Lower leg skin (tissue), 3 donors: ENCODE data around the gene MYRIP.

Experiments used
- POLR2A ChIP-seq, 2 donors: fragments of 450-650 bp; IDR thresholded peaks; one replicate each; pipeline ENCODE4 v1.6.1; 2016 to 2017; ENCODE audit warnings: antibody characterized with exemption in 2 of 2, mild to moderate bottlenecking in 1 of 2, moderate library complexity in 1 of 2
- TF ChIP-seq, protein P1 (sequence below), 3 donors: fragments of 450-650 bp; IDR thresholded peaks; one replicate each; pipeline ENCODE4 v1.5.1; 2016; ENCODE audit warnings: antibody characterized with exemption in 3 of 3, mild to moderate bottlenecking in 3 of 3, moderate library complexity in 2 of 3

DNA sequence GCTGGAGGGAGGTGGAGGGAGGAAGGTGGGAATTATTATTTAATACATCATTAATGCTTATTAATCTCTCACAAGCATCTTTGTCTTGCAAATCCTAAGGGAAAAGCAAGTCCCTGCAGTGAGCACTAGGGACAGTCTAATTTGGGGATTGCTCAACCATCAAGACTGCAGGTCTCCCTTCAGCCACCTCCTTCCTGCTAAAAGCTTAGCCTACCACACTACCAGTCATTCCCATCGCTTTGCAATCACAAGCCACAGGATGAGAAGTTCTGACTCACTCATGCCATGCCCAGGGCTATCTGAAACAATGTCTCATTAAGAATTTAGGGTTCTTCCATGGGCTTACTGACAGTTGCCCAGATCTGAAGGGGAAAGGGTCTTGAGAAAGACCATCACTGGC lies 449.1 kb downstream of the MYRIP start:
- TF ChIP-seq, protein P1, sequence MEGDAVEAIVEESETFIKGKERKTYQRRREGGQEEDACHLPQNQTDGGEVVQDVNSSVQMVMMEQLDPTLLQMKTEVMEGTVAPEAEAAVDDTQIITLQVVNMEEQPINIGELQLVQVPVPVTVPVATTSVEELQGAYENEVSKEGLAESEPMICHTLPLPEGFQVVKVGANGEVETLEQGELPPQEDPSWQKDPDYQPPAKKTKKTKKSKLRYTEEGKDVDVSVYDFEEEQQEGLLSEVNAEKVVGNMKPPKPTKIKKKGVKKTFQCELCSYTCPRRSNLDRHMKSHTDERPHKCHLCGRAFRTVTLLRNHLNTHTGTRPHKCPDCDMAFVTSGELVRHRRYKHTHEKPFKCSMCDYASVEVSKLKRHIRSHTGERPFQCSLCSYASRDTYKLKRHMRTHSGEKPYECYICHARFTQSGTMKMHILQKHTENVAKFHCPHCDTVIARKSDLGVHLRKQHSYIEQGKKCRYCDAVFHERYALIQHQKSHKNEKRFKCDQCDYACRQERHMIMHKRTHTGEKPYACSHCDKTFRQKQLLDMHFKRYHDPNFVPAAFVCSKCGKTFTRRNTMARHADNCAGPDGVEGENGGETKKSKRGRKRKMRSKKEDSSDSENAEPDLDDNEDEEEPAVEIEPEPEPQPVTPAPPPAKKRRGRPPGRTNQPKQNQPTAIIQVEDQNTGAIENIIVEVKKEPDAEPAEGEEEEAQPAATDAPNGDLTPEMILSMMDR (IDR thresholded peaks at IDR 0.05): no peak
- TF ChIP-seq POLR2A (IDR thresholded peaks at IDR 0.05): no peak
